ENCODE results near the gene BRPF1. TPM values are rescaled to one million over a fixed set of nuclear protein-coding genes. Genes with fewer than 3 reads are reported as not detected.

The BRPF1 gene
- total RNA-seq, 2 experiments from 2014 or later, result 31.5 to 31.9 TPM

DNA sequence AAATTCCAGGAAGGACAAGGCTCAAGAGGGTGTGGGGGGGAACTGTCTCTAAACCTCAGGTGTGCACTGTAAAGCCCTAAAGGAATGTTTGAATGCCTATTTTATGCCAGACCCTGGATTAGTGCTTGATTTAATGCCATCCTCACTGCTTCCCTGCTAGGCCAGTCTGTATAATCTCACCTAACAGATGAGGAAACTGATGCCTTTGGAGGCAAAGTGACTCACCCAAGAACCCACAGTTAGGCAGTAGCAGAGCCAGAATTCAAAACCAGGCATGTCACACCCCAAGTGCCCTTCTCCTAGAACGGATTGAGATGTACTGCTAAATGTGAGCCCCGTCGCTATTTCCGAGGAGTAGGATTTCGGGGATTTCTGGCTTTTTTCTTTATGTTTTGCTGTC lies 30.4 kb downstream of the BRPF1 start:
- ChIA-PET CTCF (ENCODE audit: unreplicated experiment) (no interaction called here), POLR2A (no interaction called here)
- intact Hi-C loops (cut with micrococcal nuclease; ENCODE audit: unreplicated experiment), result no loop called here

DNA sequence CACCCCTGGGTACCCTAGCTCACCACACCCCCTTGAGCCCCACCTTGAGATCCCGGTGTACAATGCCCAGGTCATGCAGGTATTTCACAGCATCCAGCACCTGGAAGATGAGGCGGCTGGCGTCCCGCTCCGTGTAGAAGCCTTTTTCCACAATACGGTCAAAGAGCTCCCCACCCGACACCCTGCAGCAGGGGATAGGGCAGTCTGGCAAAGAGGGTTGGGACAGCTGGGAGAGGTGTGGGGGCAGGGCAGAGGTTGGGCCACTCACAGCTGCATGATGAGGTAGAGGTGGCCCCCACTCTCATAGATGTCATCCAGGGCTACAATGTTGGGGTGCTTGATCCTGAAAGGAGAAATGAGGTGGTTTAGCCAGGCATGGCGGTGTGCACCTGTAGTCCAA lies 31.3 kb downstream of the BRPF1 start:
- Histone ChIP-seq H3K4me3 (ENCODE audit: low read depth, low read length, poor library complexity, severe bottlenecking) (no peak overlapping the region), H3K36me3 (ENCODE audit: insufficient read depth, low read length) (peaks cover 39% of the 10 kb centered on the region), H3K79me2 (ENCODE audit: insufficient read depth, low read depth, low read length) (no peaks in the 10 kb centered on the region), H3K4me2 (ENCODE audit: low read length) (no peak overlapping the region), H3K4me1 (ENCODE audit: insufficient read depth, low read length, poor library complexity, severe bottlenecking) (peaks cover 7% of the 10 kb centered on the region), H3K9me3 (ENCODE audit: low read length) (no peaks in the 10 kb centered on the region), H4K20me1 (ENCODE audit: insufficient read depth, low read length) (no peaks in the 10 kb centered on the region), H3K27ac (ENCODE audit: low read depth, low read length, poor library complexity, severe bottlenecking) (no peak overlapping the region), H2AFZ (ENCODE audit: low read length) (no peak overlapping the region), H3K9me2 (ENCODE audit: insufficient read depth, low read length) (no peaks in the 10 kb centered on the region)
- no peak for TF ChIP-seq CTCF (conservative IDR thresholded peaks at IDR 0.05; ENCODE audit: low read length)
- TF ChIP-seq EZH2phosphoT487 (IDR thresholded peaks at IDR 0.05; ENCODE audit: borderline replicate concordance, low read depth, low read length), result no peak
- no TSS peak for BruUV-seq (replicated peaks)
- ChIA-PET CTCF (ENCODE audit: unreplicated experiment) (no interaction called here), POLR2A (interaction anchor here (0.6 to 0.9 kb wide), 3 partner anchors 9 to 297 kb away, joined by 3 to 4 read pairs (median 4); no protein-coding TSS in a partner anchor)
- intact Hi-C loops (cut with micrococcal nuclease; ENCODE audit: unreplicated experiment), result no loop called here
- no peak for DNase-seq (ENCODE audit: low spot score)

More for the DNA sequence above, 30.4 kb downstream of the BRPF1 start:
- no TSS peak for BruUV-seq (replicated peaks)
- Histone ChIP-seq H4K20me1 (ENCODE audit: insufficient read depth, low read length) (no peaks in the 10 kb centered on the region), H3K36me3 (ENCODE audit: insufficient read depth, low read length) (peaks cover 48% of the 10 kb centered on the region), H2AFZ (ENCODE audit: low read length) (no peak overlapping the region), H3K4me2 (ENCODE audit: low read length) (no peak overlapping the region), H3K9me3 (ENCODE audit: low read length) (no peaks in the 10 kb centered on the region), H3K4me3 (ENCODE audit: low read depth, low read length, poor library complexity, severe bottlenecking) (no peak overlapping the region), H3K4me1 (ENCODE audit: insufficient read depth, low read length, poor library complexity, severe bottlenecking) (peaks cover 7% of the 10 kb centered on the region), H3K79me2 (ENCODE audit: insufficient read depth, low read depth, low read length) (no peaks in the 10 kb centered on the region), H3K27ac (ENCODE audit: low read depth, low read length, poor library complexity, severe bottlenecking) (no peak overlapping the region), H3K9me2 (ENCODE audit: insufficient read depth, low read length) (no peaks in the 10 kb centered on the region)
- no peak for DNase-seq (ENCODE audit: low spot score)
- TF ChIP-seq CTCF (conservative IDR thresholded peaks at IDR 0.05; ENCODE audit: low read length), result no peak

DNA sequence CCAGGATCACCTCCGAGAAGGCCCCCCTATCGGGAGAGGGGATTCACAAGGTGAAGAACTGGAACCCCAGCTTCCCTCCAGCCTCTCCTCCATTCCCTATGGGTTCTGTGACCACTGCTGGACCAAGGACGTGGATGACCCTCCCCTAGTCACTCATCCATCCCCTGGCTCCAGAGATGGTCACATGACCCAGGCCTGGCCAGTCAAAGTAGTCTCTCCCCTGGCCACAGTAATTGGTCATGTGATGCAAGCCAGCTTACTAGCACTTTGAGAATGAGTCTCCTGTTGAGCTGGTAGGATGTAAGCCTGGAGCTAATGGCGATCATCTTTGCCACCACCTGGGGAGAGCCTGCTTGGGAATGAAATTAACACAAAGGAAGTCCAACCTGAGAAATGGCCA lies 34.3 kb downstream of the BRPF1 start:
- Histone ChIP-seq H2AFZ (ENCODE audit: low read length) (no peak overlapping the region), H3K27ac (ENCODE audit: low read depth, low read length, poor library complexity, severe bottlenecking) (no peak overlapping the region), H3K9me2 (ENCODE audit: insufficient read depth, low read length) (no peaks in the 10 kb centered on the region), H3K4me2 (ENCODE audit: low read length) (no peak overlapping the region), H4K20me1 (ENCODE audit: insufficient read depth, low read length) (no peaks in the 10 kb centered on the region), H3K36me3 (ENCODE audit: insufficient read depth, low read length) (peaks cover 11% of the 10 kb centered on the region), H3K4me3 (ENCODE audit: low read depth, low read length, poor library complexity, severe bottlenecking) (no peak overlapping the region), H3K4me1 (ENCODE audit: insufficient read depth, low read length, poor library complexity, severe bottlenecking) (peaks cover 7% of the 10 kb centered on the region), H3K79me2 (ENCODE audit: insufficient read depth, low read depth, low read length) (no peaks in the 10 kb centered on the region), H3K9me3 (ENCODE audit: low read length) (no peaks in the 10 kb centered on the region)
- DNase-seq (ENCODE audit: low spot score), result no peak
- ChIA-PET POLR2A (interaction anchor here (1.4 kb wide), 1 partner anchor 14 kb away, joined by 4 read pairs; no protein-coding TSS in a partner anchor), CTCF (ENCODE audit: unreplicated experiment) (no interaction called here)
- BruUV-seq (replicated peaks), result no TSS peak
- no peak for TF ChIP-seq CTCF (conservative IDR thresholded peaks at IDR 0.05; ENCODE audit: low read length)
- TF ChIP-seq EZH2phosphoT487 (IDR thresholded peaks at IDR 0.05; ENCODE audit: borderline replicate concordance, low read depth, low read length), result no peak
- intact Hi-C loops (cut with micrococcal nuclease; ENCODE audit: unreplicated experiment), result no loop called here
